ENCODE measurements around the gene PAPPA. TPM values are rescaled to one million over a fixed set of nuclear protein-coding genes. Genes with fewer than 3 reads are reported as not detected.

The PAPPA gene
- total and polyA plus RNA-seq, 9 of the 15 experiments (the other 6 are each of a cell fraction or from before 2014, with no cell fraction given) = 0.06 to 0.18 (median 0.11) TPM

DNA sequence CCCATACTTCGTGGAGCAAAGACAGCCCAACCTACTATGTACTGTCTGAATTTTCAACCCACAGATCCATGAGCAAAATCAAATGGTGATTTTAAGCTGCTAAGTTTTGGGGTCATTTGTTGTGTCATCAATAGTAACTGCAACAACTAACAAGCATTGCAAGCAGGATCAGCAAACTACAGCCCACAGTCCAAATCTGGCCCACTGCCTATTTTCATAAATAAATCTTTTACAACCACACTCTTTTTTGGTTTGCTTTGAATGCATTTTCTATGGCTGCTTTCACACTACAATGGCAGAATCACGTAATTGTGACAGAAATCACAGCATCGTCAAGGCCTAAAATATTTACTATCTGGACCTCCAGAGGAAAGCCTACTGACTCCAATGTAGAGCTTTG is 296.4 kb downstream of the PAPPA start:
- 75% methylated on average over 3 of the region's 3 CpGs for WGBS (ENCODE audit: insufficient coverage, low coverage, missing lambda C conversion rate)
- POLR2A ChIA-PET = interaction anchor here (0.6 to 1.7 kb wide), 5 partner anchors 16 to 1894 kb away, joined by 3 to 5 read pairs (median 4); no protein-coding TSS in a partner anchor

More for the DNA sequence above, 296.4 kb downstream of the PAPPA start:
- H3K27ac ChIP-seq (ENCODE audit: extremely low read depth, low read depth, low read length) = no peak overlapping the region
- H3K4me3 ChIP-seq = no peak overlapping the region
- CTCF ChIA-PET (ENCODE audit: low intra/inter-chr PET ratio) = no interaction called here
- H2AFZ ChIP-seq (ENCODE audit: low read depth, low read length) = no peak overlapping the region
- no peaks in the 10 kb centered on the region for H3K36me3 ChIP-seq (ENCODE audit: control insufficient read depth, insufficient read depth, low read length)
- no peak overlapping the region for H3K9ac ChIP-seq (ENCODE audit: insufficient read depth in 1 of 2, low read depth in 2 of 2, low read length in 2 of 2)
- no peak overlapping the region for H3K4me2 ChIP-seq (ENCODE audit: insufficient read depth, low read length)
- TF ChIP-seq, protein P1, sequence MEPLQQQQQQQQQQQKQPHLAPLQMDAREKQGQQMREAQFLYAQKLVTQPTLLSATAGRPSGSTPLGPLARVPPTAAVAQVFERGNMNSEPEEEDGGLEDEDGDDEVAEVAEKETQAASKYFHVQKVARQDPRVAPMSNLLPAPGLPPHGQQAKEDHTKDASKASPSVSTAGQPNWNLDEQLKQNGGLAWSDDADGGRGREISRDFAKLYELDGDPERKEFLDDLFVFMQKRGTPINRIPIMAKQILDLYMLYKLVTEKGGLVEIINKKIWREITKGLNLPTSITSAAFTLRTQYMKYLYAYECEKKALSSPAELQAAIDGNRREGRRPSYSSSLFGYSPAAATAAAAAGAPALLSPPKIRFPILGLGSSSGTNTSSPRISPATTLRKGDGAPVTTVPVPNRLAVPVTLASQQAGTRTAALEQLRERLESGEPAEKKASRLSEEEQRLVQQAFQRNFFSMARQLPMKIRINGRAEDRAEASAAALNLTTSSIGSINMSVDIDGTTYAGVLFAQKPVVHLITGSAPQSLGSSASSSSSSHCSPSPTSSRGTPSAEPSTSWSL (CRISPR knock-in tag; IDR thresholded peaks at IDR 0.05; ENCODE audit: borderline replicate concordance) = no peak
- H3K9me3 ChIP-seq (replicated peaks; ENCODE audit: control insufficient read depth, insufficient read depth, low read depth, low read length) = no peaks in the 10 kb centered on the region
- no TSS peak for BruUV-seq (replicated peaks)
- peaks cover 11 to 37% of the 10 kb centered on the region in 2 experiments for H3K4me1 ChIP-seq (replicated peaks in 1 of 2; ENCODE audit: control insufficient read depth in 2 of 2, insufficient read depth in 2 of 2, low read length in 2 of 2)
- H3K9me1 ChIP-seq (ENCODE audit: control insufficient read depth, insufficient read depth, low read length) = no peaks in the 10 kb centered on the region
- intact Hi-C loops (cut with micrococcal nuclease) (no loop called here), in situ Hi-C loops (cut with MboI) (no loop called here)
- FAIRE-seq (no peak), ATAC-seq (no peak), DNase-seq (ENCODE audit: extremely low read depth in 1 of 4, low spot score in 3 of 4) (no peak)
- no peaks in the 10 kb centered on the region for H3K27me3 ChIP-seq (ENCODE audit: control insufficient read depth in 2 of 2, insufficient read depth in 2 of 2, low read length in 2 of 2)
- H3K79me2 ChIP-seq (ENCODE audit: control insufficient read depth, insufficient read depth, low read length) = no peaks in the 10 kb centered on the region
- no peaks in the 10 kb centered on the region for H4K20me1 ChIP-seq (replicated peaks; ENCODE audit: control insufficient read depth, insufficient read depth, low read length)
